ENCODE results near the gene ZBBX.
"Not testable (repeated sequence)": the region's sequence is repeated elsewhere in the genome, so short reads cannot be mapped to it uniquely, and the experiment has no call there.

DNA sequence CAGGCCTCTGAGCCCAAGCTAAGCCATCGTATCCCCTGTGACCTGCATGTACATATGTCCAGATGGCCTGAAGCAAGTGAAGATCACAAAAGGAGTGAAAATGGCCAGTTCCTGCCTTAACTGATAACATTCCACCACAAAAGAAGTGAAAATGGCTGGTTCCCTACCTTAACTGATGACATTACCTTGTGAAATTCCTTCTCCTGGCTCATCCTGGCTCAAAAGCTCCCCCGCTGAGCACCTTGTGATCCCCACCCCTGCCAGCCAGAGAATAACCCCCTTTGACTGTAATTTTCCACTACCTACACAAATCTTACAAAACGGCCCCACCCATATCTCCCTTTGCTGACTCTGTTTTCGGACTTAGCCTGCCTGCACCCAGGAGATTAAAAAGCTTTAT is 42.3 kb upstream of the ZBBX start:
- TF ChIP-seq, protein P1, sequence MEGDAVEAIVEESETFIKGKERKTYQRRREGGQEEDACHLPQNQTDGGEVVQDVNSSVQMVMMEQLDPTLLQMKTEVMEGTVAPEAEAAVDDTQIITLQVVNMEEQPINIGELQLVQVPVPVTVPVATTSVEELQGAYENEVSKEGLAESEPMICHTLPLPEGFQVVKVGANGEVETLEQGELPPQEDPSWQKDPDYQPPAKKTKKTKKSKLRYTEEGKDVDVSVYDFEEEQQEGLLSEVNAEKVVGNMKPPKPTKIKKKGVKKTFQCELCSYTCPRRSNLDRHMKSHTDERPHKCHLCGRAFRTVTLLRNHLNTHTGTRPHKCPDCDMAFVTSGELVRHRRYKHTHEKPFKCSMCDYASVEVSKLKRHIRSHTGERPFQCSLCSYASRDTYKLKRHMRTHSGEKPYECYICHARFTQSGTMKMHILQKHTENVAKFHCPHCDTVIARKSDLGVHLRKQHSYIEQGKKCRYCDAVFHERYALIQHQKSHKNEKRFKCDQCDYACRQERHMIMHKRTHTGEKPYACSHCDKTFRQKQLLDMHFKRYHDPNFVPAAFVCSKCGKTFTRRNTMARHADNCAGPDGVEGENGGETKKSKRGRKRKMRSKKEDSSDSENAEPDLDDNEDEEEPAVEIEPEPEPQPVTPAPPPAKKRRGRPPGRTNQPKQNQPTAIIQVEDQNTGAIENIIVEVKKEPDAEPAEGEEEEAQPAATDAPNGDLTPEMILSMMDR (IDR thresholded peaks at IDR 0.05), result not testable (repeated sequence)
- not testable (repeated sequence) for TF ChIP-seq EP300, POLR2A, POLR2AphosphoS5 (IDR thresholded peaks at IDR 0.05)
